Kidney tubule cell (primary cell): Measurements from ENCODE around the gene SSH2.
A peak's percentile ranks its signal among the peaks of the same experiment; 100 is the strongest.
"Not testable (repeated sequence)": the region's sequence is repeated elsewhere in the genome, so short reads cannot be mapped to it uniquely, and the experiment has no call there.

Experiments used
- DNase-seq: peaks from one replicate; pipeline ENCODE4 v3.0.0-alpha.2; 2018; ENCODE audit warnings: low spot score

The SSH2 gene

DNA sequence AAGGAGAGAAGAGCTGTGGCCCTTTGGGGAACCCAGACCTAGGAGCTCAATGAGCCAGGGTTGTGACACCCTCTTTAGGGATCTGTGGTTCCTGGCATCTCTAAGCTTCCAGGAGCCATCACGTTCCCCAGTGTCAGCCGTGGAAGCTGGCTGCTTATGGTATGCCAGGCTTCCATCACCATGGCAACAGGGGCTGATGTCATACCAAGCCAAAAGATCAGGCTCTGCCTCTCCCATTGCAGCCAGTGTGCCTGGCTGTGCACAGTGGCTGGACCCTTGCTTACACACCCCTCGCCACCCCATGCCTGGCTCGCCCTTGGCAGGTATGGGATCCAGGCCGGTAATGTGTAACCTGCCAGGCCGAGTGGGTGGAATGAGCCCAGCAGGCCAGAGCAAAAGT is 91.1 kb downstream of the SSH2 start:
- peak; percentile 73 for DNase-seq

DNA sequence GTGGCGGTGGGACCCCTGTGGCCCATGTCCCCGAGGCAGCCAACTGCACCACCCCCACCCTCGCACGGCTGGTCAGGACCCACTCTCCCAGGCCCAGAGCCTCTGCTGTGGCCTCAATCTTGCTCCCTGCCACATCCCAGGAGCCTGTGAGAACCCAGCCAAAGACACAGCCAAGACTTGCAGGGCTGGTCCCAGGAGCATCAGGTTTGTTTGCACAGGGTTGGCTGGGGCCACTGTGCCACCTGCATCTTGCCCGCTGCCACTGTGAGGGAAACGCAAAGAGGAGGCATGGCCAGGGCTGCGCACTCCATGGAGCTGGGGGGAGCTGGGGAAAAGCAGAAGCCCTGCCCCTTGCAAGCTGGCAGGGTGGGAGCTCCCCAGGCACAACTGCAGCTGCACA is 92.5 kb downstream of the SSH2 start:
- DNase-seq: no peak

DNA sequence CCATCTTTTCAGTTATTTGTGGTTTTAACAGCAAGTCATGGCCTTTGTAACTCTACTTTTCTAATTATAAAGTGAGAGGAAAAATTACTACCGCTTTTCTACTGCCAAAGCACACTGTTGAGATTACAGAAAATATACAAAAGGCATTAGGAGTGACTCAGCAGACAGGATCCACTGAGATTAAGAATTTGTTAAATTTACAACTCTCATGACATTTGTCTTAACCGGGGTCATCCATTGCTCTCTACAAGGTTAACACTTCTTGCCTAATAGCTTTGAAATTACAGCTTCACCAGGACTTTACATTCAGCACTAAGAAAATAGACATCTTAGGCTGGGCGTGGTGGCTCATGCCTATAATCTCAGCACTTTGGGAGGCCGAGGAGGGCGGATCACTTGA is 93.4 kb downstream of the SSH2 start:
- DNase-seq: no peak

DNA sequence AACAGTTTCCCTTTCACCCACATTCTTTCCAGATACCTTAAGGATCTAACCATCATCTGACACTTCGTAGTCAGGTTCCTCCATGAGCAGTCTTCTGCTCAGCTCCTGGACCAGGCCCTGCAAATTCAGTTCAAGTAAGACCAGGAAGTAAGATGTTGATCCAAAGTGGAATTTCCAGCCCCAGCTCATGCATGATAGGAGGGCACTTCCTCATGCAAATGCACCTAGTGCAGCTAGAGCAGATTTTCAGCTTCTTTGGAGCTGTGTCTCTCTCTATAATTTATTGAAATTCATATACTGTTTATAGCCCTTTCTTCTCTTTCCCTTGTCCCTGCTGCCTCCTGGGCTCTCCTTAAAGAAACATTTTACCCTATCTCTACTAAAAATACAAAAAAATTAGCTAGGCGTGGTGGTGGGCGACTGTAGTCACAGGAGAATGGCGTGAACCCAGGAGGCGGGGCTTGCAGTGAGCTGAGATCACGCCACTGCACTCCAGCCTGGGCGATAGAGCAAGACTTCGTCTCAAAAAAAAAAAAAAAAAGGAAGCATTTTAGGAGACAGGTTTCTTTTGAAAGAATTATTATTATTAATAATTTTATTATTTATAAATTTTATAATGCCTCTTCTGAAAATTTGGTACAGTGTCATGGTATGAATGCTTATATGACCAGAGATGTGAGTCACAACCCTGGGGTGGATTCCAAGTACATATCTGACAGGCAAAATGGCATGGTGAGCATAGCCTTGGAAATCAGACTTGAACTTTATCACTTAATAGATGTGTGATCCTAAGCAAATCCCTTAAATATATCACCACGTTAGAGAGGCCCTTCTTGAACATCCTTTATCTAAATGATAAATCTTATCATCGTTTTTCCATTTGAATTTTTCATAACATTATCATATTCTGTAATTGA is 94.3 kb downstream of the SSH2 start:
- peak; percentile 80 for DNase-seq

DNA sequence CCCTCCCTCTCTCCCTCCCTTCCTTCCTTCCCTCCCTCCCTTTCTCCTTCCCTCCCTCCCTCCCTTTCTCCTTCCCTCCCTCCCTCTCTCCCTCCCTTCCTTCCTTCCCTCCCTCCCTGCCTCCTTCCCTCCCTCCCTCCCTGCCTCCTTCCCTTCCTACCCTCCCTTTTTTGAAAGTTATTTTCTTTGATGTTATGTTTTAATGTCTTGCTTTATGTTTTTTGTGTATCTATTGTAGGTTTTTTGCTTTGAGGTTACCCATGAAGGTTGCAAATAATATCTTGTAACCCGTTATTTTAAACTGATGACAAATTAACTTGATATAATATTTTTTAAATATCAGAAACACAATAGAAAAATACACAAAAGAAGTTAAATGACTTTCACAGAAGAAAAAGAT is 96.2 kb downstream of the SSH2 start:
- no peak for DNase-seq

DNA sequence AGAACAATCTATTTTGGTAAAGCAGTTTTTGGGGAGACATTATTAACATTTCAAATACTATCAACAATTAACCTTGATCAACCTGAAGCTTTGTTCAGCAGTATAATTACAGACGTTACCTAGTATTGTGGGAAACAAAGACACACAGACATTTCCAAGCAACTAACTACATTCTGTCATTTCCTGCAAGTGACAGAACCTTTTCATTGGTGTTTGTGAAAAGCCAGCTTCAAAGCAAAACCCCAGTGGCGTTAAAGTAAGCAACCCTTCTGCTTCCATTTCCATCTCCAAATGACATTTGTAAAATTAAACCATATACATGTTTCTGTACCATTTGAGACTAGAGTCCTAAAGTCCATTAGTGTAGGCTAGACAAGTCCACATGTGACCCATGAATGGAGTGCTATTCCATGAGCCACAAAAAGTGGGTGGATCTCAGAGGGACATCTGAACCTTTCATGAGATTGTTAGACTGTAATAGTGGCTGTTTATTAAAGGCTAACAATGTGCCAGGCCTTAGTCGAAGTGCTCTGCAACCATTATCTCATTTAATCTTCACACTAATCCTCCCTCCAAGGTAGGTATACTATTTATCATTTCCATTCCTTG is 101.2 kb downstream of the SSH2 start:
- no peak for DNase-seq

DNA sequence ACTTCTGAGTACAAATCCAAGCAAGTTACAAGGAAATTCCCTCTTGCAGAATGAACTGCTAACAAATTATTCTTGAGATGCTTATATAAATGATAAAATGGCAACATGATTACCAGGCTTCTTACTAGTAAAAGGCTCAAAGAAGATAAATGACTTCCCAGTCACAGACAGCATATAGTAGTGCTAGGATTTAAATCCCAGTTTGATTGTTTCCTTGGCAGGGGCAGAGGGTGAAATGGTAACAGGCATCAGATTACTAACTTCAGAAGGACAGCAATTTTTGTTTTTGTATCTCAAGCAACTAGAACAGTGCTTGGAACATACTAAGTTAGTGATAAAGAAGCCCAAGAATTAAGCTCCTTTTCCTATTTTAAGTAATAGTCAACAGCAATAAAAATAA is 102.8 kb downstream of the SSH2 start:
- no peak for DNase-seq

DNA sequence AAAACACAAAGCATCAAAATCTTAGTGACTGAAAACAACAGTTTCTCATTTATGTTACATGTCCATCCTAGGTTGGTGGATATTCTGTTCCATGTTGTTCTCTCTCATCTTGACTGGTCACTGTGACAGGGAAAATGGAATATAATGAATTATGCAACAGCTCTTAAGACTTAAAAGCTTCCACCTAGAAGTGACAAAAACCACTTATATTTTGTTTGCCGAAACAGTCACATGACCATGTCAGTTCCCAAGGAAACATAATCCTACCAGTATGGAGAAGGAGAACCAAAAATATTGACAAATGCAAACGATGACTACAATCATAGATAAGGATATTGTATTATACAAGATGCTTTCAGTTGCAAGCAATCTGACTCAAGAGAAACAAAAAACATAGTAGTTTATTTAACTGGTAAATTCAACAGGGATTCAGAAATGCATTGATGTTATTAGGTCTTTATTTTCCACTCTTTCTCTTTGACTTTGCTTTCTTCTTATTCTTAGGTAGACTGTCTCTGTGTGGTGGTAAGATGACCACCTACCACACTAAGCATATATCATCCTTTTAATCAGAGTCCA is 103.8 kb downstream of the SSH2 start:
- no peak for DNase-seq

DNA sequence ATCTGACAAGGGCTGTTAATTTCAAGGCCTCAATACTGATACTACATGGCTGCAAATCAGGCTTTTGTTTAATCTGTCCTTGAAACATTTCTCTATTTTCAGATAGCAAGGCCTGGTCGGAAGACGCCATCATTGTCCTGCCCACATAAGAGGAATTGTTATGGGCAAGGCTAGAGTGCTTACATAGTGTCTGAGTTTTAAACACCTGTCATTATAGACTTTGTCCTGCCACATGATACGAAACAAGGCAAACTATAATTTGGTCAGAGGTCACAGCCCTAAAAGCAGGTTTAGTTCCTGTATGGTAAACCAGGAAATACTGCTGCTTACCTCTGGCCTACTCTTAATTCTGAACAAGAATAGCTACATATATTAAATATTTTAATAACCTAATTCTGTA is 104.4 kb downstream of the SSH2 start:
- no peak for DNase-seq

DNA sequence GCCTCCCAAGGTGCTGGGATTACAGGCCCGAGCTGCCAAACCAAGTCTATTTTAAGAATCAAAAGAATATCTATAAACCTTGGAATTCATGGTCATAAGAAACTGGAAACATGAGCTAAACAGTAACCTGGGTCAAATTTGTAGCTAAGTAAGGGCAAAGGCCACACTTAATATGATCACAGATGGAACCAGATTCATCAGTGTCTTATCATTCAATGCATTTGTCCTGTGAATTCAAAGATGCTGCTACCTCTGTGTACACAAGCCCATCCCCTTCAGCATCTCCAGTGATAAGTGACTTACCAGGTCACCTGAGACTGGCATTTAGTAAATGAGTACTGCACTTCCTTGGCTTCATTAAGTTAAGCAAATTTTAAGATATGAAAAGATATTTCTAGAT is 108.1 kb downstream of the SSH2 start:
- no peak for DNase-seq

DNA sequence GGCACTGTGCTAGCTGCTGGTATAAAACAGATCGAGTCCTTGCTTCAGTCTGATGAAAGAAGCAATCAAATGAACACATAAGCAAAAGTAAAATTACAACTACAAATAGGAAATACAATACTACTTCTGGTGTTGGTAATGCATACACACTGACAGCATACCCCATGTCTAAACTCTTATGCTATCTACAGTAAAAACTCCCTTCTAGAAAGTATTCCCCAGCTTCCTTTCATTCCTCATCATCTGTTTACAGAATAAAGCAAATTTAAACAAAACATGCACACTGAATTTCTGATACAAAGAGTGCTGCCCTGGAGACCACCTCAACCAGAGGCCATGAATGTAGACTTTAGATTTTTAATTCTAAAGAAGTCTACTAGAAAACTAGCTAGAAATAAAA is 109.6 kb downstream of the SSH2 start:
- DNase-seq: no peak

DNA sequence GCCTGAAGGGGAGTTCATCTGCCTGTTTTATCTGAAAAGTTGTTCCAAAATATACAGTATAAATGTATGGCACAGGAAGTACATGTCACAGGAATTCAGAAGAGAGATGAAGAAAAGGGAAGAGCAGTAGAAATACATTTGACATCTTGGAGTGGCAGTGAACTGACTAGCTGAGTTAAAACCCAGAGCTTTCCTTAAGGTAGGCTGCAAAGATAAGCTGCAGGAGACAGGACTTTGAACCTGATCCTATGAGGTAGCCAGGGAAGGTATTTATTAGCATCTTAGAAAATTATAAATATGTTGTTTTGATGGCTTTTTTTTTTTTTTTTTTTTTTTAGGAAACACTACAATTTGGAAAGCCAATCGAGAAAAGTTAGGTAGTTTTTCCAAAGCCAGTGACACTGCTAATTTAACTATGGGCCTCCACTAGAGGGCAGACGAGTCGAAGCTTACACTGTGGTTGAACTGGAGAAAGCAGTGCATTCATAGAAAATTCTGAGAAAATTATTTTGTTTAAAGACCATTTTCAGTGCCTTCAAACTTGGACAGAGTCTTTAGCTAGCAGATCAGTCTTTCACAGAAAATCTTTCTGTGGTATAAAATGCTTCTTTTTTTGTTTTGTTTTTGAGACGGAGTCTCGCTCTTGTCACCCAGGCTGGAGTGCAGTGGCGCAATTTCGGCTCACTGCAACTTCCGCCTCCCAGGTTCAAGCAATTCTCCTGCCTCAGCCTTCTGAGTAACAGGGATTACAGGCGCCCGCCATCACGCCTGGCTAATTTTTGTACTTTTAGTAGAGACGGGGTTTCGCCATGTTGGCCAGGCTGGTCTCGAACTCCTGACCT is 122.3 kb downstream of the SSH2 start:
- peak; percentile 66 for DNase-seq

DNA sequence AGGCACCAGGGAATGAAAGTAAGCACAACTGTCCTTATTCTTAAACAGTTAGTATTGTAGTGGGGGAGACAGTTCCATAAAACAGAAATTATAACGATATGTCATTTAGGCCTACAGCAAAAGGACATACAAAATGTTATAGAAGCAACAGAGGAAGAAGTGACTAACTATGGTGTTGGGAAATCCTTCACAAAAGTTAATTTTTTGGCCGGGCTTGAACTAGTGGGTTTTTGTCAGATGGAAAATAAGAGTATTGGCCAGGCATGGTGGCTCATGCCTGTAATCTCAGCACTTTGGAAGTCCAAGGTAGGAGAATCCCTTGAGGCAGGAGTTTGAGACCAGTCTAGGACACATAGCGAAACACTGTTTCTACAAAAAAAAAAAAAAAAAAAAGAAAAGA is 127.8 kb downstream of the SSH2 start:
- no peak for DNase-seq

DNA sequence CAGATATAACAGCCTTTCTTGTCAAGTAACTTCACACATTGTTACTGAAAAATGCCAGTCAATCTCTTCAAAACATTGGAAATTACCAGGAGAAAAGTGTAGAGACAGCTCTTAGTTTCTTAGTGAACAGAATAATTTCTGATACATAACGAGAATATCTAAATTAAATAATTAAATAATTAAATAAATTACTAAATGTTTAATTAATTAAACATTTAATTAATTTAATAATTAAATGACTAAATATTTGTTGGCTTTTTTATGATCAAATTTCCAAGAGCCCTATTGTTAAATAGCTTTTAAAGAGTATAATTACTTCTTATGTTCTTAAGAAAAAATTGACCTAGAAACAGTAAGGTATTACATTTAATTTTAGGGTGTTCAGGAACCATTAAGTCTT is 129.6 kb downstream of the SSH2 start:
- no peak for DNase-seq

DNA sequence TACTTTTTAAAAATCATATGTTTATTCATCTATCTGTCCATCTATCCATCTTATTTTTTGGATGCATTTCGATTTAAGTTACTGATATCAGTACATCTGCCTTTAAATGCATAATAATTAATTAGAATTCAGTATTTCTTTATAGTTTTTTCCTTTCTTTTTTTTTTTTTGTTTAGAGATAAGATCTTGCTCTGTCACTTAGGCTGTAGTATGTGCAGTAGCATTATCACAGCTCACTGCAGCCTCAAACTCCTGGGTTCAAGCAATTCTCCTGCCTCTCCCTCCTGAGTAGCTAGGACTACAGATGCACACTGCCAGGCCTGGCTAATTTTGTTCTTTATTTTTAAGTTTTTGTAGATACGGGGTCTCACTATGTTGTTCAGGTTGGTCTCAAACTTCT is 133.4 kb downstream of the SSH2 start:
- DNase-seq: no peak

DNA sequence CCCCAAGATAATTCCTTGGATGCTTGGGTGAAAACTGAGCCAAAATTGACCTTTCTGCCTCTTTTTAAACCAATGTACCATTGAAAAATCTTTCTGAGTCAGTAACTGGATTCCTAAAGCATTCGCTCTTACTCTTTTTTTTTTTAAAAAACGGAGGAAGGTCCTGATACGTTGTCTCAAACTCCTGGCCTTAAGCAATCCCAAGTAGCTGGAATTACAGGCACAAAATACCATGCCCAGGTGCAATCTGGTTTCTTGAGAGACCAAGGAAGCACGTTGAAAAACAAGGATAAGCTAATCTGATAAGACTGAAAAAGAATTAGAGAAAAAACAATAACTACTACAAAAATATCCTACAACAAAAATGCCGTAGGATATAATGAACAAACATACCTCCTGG is 136.5 kb downstream of the SSH2 start:
- DNase-seq: no peak

DNA sequence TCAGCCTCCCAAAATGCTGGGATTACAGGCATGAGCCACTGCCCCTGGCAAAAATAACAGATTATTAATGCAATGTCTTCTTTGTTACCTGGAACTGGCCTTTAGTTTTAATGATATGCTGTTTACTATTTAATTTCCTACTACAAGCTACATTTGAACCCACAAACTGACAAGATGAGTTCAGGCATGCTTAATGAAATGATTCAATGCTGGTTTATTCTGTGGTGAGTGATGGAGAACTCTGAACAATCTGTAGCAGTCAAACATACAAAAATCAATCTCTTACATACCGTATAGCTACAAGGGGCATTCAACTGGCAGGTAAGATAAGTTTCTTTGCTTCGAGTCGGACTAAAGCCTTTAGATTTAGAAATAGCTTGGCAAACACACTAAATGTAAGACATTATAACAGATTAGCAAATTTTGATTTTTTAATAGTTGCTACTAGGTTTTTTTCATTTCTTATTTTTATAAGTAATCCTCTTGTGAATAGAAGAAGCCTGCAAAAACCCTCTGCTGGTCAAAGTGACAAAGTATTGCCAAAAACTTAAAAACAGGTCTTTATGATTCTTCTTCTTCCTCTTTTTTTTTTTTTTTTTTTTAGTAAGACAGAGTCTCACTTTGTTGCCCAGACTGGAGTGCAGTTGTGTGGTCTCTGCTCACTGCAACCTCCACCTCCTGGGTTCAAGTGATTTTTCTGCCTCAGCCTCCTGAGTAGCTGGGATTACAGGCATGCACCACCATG is 138.5 kb downstream of the SSH2 start:
- no peak for DNase-seq

DNA sequence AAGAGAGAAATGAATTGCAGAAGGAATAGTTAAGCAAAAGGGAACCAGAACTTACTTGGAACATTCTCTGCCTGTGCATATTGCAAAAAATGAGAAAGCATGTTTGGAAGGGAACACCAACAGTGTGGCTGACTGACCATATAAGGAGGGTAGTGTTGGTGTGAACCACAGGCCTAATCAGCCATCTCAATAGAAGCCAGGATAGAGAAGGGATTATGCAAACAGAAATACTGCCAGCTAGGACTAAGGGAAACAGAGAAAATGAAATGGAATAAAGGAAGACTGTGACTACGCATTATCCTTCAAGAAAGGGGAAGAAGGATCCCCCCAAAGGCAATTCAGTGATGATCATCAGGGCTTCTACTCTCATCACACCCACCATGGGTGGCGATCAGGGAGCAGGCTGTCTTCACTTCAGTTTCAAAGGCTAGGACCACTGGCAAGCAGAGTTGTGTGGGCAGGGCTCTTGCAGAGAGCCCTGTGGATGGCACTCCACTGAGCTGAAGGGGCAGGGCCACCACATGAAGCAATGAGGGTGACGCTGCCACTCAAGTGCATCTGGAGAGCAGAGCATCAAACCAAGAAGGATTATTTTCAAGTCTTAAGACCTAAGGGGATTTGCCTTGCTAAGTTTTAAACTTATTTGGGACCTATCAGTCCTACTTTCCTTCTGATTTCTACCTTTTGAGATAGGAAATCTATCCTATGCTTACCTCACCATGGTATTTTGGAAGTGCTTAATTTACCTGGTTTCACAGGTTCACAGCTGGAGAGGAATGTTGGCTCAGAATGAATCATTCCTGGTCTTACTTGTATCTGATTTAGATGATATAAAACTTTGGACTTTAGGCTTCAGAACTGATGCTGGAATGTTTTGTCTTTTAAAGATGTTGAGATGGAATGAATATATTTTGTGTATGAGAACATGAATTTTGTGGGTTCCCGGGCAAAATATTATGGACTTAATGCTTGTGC is 140.5 kb downstream of the SSH2 start:
- DNase-seq: peak; percentile 24

DNA sequence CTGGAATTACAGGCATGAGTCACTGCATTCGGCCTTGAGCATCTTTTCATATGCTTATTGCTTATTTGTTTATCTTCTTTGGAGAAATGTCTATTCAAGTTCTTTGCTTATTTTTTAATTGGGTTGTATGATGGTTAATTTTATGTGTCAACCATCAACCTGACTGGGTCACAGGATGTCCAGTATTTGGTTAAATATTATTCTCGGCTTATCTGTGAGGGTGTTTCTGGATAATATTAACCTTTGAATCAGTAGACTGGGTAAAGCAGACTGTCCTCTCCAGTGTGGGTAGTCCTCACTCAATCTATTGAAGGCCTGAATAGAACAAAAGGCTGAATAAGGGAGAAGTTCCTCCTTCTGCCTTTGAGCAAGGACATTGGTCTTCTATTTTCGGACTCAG is 142.0 kb downstream of the SSH2 start:
- DNase-seq: peak; percentile 48

DNA sequence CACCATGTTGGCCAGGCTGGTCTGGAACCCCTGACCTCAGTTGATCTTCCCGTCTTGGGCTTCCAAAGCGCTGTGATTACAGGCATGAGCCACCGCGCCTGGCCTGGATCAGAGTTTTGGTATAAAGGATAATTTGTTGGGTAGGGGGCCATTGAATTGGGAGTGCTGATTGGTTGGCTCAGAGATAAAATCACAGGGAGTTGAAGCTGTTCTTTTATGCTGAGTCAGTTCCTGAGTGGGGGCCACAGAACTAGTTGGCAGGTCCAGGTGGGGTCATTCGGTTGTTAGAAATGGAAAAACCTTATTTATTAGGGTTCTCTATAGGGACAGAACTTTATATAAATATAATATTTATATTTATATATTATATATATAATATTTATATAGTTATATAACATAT is 147.1 kb downstream of the SSH2 start:
- no peak for DNase-seq

DNA sequence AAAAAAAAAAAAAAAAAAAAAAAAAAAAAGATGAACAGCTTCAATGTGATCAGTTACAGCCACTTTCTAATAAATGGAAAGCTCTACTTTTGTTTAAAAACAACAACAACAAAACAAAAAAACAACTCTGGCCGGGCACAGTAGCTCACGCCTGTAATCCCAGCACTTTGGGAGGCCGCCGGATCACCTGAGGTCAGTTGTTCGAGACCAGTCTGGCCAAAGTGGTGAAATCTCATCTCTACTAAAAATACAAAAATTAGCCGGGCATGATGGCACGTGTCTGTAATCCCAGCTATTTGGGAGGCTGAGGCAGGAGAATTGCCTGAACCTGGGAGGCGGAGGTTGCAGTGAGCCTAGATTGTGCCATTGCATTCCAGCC is 150.2 kb downstream of the SSH2 start:
- not testable (repeated sequence) for DNase-seq
